HEK293 (cell line): ENCODE results near the gene OTUB2.
A peak's percentile ranks its signal among the peaks of the same experiment; 100 is the strongest.

Source experiments
- CTCF ChIA-PET: fragments of 350-600 bp; formaldehyde crosslinking; extraction: SDS; loops from one replicate; lab custom pipeline; 2021; ENCODE audit warnings: antibody characterized with exemption; lab: Yijun Ruan, JAX
- POLR2A ChIA-PET: fragments of 300-600 bp; formaldehyde crosslinking; extraction: SDS; loops from one replicate; lab custom pipeline; 2020; ENCODE audit warnings: antibody characterized with exemption, inconsistent platforms; lab: Yijun Ruan, JAX
- H3K27ac ChIP-seq: fragments of 200-500 bp; sonication (Bioruptor generic); 2 replicates; pipeline ENCODE4 v1.5.1; 2014; ENCODE audit warnings: low read depth, low read length, control low read depth, inconsistent platforms; ENCODE audit errors: extremely low read depth
- H3K36me3 ChIP-seq, 2 experiments: fragments of 200-500 bp in 1 of 2; sonication (Bioruptor generic) in 1 of 2; 1 replicate in 1 of 2; 2 replicates in 1 of 2; pipeline ENCODE4 v1.5.1; 2014 to 2017; ENCODE audit warnings: inconsistent platforms in 2 of 2, low read length in 2 of 2; ENCODE audit not compliant: control insufficient read depth in 2 of 2, insufficient read depth in 1 of 2
- H3K4me1 ChIP-seq: fragments of 200-500 bp; sonication (Bioruptor generic); 2 replicates; pipeline ENCODE4 v1.5.1; 2014; ENCODE audit warnings: mild to moderate bottlenecking, low read length, inconsistent platforms; ENCODE audit not compliant: control insufficient read depth, insufficient read depth
- H3K4me3 ChIP-seq: 2 replicates; pipeline ENCODE4 v1.5.1; 2011; ENCODE audit warnings: low read depth, mild to moderate bottlenecking, control low read depth, low read length, moderate library complexity
- H3K9me3 ChIP-seq: fragments of 200-500 bp; sonication (Bioruptor generic); 2 replicates; pipeline ENCODE4 v1.5.1; 2014; ENCODE audit warnings: low read depth, low read length, inconsistent platforms; ENCODE audit not compliant: control insufficient read depth, insufficient read depth
- REPIN1 ChIP-seq: fragments of 450-650 bp; formaldehyde crosslinking; IDR thresholded peaks from 2 replicates; pipeline ENCODE4 v1.5.1; 2017; ENCODE audit warnings: missing biosample characterization, missing genetic modification characterization, low read depth
- ZNF114 ChIP-seq: fragments of 450-650 bp; formaldehyde crosslinking; IDR thresholded peaks from 2 replicates; pipeline ENCODE4 v1.5.0; 2017; ENCODE audit warnings: missing biosample characterization, missing genetic modification characterization
- ZNF121 ChIP-seq: fragments of 450-650 bp; formaldehyde crosslinking; IDR thresholded peaks from 2 replicates; pipeline ENCODE4 v1.5.1; 2016; ENCODE audit warnings: missing biosample characterization, missing genetic modification characterization
- ZNF175 ChIP-seq: fragments of 450-650 bp; formaldehyde crosslinking; IDR thresholded peaks from 2 replicates; pipeline ENCODE4 v1.5.1; 2016; ENCODE audit warnings: missing biosample characterization, missing genetic modification characterization
- ZNF214 ChIP-seq: fragments of 450-650 bp; formaldehyde crosslinking; IDR thresholded peaks from 2 replicates; pipeline ENCODE4 v1.5.1; 2017; ENCODE audit warnings: missing biosample characterization, mild to moderate bottlenecking, missing genetic modification characterization, borderline replicate concordance
- ZNF791 ChIP-seq: fragments of 450-650 bp; formaldehyde crosslinking; IDR thresholded peaks from 2 replicates; pipeline ENCODE4 v1.5.1; 2016; ENCODE audit warnings: missing biosample characterization, missing genetic modification characterization
- ZSCAN23 ChIP-seq: fragments of 450-650 bp; formaldehyde crosslinking; IDR thresholded peaks from 2 replicates; pipeline ENCODE4 v1.5.1; 2016; ENCODE audit warnings: missing biosample characterization, missing genetic modification characterization
- TF ChIP-seq, protein P1 (sequence below): fragments of 450-650 bp; formaldehyde crosslinking; IDR thresholded peaks from 2 replicates; pipeline ENCODE4 v1.5.1; 2016; ENCODE audit warnings: missing biosample characterization, missing genetic modification characterization
- TF ChIP-seq, protein P2 (sequence below): fragments of 450-650 bp; formaldehyde crosslinking; IDR thresholded peaks from 2 replicates; pipeline ENCODE4 v1.5.1; 2016; ENCODE audit warnings: missing biosample characterization, missing genetic modification characterization, borderline replicate concordance
- TF ChIP-seq, protein P3 (sequence below): fragments of 450-650 bp; formaldehyde crosslinking; IDR thresholded peaks from 2 replicates; pipeline ENCODE4 v1.5.1; 2016; ENCODE audit warnings: missing biosample characterization, missing genetic modification characterization
- TF ChIP-seq, protein P4 (sequence below): fragments of 450-650 bp; formaldehyde crosslinking; IDR thresholded peaks from 2 replicates; pipeline ENCODE4 v1.5.1; 2016; ENCODE audit warnings: missing biosample characterization, missing genetic modification characterization
- TF ChIP-seq, protein P5 (sequence below): fragments of 450-650 bp; formaldehyde crosslinking; IDR thresholded peaks from 2 replicates; pipeline ENCODE4; 2016; ENCODE audit warnings: missing biosample characterization, missing genetic modification characterization

Gene OTUB2

DNA sequence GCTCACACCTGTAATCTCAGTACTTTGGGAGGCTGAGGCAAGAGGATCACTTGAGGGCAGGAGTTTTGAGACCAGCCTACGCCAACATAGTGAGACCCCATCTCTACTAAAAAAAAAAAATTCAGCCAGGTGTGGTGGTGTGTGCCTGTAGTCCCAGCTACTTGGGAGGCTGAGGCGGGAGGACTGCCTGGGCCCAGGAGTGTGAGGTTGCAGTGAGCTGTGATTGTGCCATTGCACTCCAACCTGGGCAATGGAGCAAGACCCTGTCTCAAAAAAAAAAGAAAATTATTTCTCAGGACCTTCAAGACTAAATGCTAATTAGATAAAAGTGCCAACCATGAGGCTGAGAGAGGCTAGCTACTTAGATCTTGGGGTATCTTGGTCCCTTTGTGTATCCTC lies 23.5 kb downstream of the OTUB2 start:
- H3K4me1 ChIP-seq: peaks cover 4% of the 10 kb centered on the region; the same call in 1 of the 2 replicates
- TF ChIP-seq, protein P1, sequence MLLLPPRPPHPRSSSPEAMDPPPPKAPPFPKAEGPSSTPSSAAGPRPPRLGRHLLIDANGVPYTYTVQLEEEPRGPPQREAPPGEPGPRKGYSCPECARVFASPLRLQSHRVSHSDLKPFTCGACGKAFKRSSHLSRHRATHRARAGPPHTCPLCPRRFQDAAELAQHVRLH (tag by site-specific recombination): no peak
- no peak for TF ChIP-seq ZNF214 (tag by site-specific recombination)
- peak; percentile 68 for TF ChIP-seq ZNF121 (tag by site-specific recombination)
- no peak for TF ChIP-seq ZNF114 (tag by site-specific recombination)
- TF ChIP-seq, protein P2, sequence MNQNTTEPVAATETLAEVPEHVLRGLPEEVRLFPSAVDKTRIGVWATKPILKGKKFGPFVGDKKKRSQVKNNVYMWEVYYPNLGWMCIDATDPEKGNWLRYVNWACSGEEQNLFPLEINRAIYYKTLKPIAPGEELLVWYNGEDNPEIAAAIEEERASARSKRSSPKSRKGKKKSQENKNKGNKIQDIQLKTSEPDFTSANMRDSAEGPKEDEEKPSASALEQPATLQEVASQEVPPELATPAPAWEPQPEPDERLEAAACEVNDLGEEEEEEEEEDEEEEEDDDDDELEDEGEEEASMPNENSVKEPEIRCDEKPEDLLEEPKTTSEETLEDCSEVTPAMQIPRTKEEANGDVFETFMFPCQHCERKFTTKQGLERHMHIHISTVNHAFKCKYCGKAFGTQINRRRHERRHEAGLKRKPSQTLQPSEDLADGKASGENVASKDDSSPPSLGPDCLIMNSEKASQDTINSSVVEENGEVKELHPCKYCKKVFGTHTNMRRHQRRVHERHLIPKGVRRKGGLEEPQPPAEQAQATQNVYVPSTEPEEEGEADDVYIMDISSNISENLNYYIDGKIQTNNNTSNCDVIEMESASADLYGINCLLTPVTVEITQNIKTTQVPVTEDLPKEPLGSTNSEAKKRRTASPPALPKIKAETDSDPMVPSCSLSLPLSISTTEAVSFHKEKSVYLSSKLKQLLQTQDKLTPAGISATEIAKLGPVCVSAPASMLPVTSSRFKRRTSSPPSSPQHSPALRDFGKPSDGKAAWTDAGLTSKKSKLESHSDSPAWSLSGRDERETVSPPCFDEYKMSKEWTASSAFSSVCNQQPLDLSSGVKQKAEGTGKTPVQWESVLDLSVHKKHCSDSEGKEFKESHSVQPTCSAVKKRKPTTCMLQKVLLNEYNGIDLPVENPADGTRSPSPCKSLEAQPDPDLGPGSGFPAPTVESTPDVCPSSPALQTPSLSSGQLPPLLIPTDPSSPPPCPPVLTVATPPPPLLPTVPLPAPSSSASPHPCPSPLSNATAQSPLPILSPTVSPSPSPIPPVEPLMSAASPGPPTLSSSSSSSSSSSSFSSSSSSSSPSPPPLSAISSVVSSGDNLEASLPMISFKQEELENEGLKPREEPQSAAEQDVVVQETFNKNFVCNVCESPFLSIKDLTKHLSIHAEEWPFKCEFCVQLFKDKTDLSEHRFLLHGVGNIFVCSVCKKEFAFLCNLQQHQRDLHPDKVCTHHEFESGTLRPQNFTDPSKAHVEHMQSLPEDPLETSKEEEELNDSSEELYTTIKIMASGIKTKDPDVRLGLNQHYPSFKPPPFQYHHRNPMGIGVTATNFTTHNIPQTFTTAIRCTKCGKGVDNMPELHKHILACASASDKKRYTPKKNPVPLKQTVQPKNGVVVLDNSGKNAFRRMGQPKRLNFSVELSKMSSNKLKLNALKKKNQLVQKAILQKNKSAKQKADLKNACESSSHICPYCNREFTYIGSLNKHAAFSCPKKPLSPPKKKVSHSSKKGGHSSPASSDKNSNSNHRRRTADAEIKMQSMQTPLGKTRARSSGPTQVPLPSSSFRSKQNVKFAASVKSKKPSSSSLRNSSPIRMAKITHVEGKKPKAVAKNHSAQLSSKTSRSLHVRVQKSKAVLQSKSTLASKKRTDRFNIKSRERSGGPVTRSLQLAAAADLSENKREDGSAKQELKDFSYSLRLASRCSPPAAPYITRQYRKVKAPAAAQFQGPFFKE (tag by site-specific recombination): no peak
- TF ChIP-seq, protein P3, sequence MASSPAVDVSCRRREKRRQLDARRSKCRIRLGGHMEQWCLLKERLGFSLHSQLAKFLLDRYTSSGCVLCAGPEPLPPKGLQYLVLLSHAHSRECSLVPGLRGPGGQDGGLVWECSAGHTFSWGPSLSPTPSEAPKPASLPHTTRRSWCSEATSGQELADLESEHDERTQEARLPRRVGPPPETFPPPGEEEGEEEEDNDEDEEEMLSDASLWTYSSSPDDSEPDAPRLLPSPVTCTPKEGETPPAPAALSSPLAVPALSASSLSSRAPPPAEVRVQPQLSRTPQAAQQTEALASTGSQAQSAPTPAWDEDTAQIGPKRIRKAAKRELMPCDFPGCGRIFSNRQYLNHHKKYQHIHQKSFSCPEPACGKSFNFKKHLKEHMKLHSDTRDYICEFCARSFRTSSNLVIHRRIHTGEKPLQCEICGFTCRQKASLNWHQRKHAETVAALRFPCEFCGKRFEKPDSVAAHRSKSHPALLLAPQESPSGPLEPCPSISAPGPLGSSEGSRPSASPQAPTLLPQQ (tag by site-specific recombination): no peak
- no peak for TF ChIP-seq REPIN1 (tag by site-specific recombination)
- no peak for TF ChIP-seq ZNF175 (tag by site-specific recombination)
- no peak overlapping the region for H3K27ac ChIP-seq
- H3K36me3 ChIP-seq: peaks cover 40 to 96% of the 10 kb centered on the region in 2 experiments
- no peak overlapping the region for H3K4me3 ChIP-seq
- ChIA-PET CTCF (interaction anchor here (0.6 to 5.2 kb wide), 6 partner anchors 11 to 121 kb away, joined by 3 to 33 read pairs (median 6); no protein-coding TSS in a partner anchor), POLR2A (no interaction called here)
- H3K9me3 ChIP-seq: no peaks in the 10 kb centered on the region

DNA sequence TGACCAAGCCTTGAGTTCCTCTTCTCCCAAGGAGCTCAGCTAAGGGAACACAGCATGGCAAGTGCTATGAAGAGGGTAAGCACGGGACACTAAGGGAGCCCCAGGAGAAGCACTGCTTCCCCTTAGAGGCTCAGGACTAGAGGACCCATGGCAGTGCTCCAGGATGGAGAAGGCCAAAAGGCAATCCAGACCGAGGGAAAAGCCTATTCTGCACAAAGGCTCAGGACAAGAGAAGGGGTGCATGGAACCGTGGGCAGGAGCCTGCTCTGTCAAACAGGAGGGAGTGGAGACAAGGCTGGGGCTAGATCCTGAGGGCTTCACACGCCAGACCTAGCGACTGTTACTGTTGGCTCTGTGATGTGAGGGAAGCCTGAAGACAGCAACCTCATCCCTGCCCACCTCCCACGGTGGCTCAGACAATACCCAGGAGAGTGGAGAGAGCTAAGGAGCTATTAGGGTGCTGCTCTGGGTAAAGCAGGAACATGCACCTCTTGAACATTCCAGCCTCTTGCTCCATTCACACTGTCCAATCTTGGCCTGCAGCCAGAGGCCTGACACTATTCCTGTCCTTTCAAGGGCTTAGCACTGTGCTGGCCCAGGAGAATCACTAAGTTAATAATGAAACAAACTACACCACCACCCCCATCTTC lies 24.2 kb downstream of the OTUB2 start:
- TF ChIP-seq, protein P4, sequence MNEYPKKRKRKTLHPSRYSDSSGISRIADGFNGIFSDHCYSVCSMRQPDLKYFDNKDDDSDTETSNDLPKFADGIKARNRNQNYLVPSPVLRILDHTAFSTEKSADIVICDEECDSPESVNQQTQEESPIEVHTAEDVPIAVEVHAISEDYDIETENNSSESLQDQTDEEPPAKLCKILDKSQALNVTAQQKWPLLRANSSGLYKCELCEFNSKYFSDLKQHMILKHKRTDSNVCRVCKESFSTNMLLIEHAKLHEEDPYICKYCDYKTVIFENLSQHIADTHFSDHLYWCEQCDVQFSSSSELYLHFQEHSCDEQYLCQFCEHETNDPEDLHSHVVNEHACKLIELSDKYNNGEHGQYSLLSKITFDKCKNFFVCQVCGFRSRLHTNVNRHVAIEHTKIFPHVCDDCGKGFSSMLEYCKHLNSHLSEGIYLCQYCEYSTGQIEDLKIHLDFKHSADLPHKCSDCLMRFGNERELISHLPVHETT: no peak
- TF ChIP-seq ZNF791 (tag by site-specific recombination) (no peak), ZSCAN23 (tag by site-specific recombination) (no peak)
- TF ChIP-seq, protein P5, sequence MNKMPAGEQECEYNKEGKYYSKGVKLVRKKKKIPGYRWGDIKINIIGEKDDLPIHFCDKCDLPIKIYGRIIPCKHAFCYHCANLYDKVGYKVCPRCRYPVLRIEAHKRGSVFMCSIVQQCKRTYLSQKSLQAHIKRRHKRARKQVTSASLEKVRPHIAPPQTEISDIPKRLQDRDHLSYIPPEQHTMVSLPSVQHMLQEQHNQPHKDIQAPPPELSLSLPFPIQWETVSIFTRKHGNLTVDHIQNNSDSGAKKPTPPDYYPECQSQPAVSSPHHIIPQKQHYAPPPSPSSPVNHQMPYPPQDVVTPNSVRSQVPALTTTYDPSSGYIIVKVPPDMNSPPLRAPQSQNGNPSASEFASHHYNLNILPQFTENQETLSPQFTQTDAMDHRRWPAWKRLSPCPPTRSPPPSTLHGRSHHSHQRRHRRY (tag by site-specific recombination): no peak
- no peaks in the 10 kb centered on the region for H3K9me3 ChIP-seq
- POLR2A ChIA-PET: no interaction called here
- peaks cover 35 to 96% of the 10 kb centered on the region in 2 experiments for H3K36me3 ChIP-seq
- no peak overlapping the region for H3K27ac ChIP-seq
- H3K4me1 ChIP-seq: peaks cover 4% of the 10 kb centered on the region; the same call in 1 of the 2 replicates
- no peak overlapping the region for H3K4me3 ChIP-seq
- CTCF ChIA-PET: interaction anchor here (0.6 to 5.2 kb wide), 9 partner anchors 14 to 120 kb away, joined by 3 to 33 read pairs (median 4); no protein-coding TSS in a partner anchor
